ENCODE data around the gene ZFP91. TPM values are rescaled to one million over a fixed set of nuclear protein-coding genes. Genes with fewer than 3 reads are reported as not detected.

The ZFP91 gene
- total RNA-seq, 1 donor from 2014 or later, result 48.0 TPM

DNA sequence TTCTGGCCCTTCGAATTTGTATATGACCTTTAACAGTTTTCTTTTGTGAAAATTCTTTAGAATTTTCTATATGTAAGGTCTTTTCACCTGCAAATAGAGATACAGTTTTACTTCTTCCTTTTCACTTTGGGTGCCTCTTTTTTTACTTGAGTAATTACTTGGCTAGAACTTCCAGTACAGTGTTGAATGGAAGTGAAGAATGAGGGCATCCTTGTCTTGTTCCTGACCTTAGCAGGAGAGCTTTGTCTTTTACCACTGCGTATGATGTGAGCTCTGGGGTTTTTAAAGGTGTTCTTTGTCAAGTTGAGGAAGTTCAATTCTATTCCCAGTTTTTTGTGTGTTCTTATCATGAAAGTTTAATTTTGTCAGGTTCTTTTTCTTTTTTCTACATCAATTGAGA lies 21.6 kb downstream of the ZFP91 start:
- H3K9me3 Mint-ChIP-seq, result peaks cover 3% of the 10 kb centered on the region
- H3K36me3 Mint-ChIP-seq (ENCODE audit: low read depth), result peaks cover 11% of the 10 kb centered on the region
- no peak overlapping the region for H3K4me3 Mint-ChIP-seq
- peaks cover 19% of the 10 kb centered on the region for H3K4me1 Mint-ChIP-seq
- no peak overlapping the region for H3K27ac Mint-ChIP-seq (ENCODE audit: unreplicated experiment)
- no peaks in the 10 kb centered on the region for H3K27me3 Mint-ChIP-seq (ENCODE audit: low read depth)
- TF ChIP-seq, protein P1, sequence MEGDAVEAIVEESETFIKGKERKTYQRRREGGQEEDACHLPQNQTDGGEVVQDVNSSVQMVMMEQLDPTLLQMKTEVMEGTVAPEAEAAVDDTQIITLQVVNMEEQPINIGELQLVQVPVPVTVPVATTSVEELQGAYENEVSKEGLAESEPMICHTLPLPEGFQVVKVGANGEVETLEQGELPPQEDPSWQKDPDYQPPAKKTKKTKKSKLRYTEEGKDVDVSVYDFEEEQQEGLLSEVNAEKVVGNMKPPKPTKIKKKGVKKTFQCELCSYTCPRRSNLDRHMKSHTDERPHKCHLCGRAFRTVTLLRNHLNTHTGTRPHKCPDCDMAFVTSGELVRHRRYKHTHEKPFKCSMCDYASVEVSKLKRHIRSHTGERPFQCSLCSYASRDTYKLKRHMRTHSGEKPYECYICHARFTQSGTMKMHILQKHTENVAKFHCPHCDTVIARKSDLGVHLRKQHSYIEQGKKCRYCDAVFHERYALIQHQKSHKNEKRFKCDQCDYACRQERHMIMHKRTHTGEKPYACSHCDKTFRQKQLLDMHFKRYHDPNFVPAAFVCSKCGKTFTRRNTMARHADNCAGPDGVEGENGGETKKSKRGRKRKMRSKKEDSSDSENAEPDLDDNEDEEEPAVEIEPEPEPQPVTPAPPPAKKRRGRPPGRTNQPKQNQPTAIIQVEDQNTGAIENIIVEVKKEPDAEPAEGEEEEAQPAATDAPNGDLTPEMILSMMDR (conservative IDR thresholded peaks at IDR 0.05), result no peak
- no peak for DNase-seq (ENCODE audit: low read depth, low spot score)

DNA sequence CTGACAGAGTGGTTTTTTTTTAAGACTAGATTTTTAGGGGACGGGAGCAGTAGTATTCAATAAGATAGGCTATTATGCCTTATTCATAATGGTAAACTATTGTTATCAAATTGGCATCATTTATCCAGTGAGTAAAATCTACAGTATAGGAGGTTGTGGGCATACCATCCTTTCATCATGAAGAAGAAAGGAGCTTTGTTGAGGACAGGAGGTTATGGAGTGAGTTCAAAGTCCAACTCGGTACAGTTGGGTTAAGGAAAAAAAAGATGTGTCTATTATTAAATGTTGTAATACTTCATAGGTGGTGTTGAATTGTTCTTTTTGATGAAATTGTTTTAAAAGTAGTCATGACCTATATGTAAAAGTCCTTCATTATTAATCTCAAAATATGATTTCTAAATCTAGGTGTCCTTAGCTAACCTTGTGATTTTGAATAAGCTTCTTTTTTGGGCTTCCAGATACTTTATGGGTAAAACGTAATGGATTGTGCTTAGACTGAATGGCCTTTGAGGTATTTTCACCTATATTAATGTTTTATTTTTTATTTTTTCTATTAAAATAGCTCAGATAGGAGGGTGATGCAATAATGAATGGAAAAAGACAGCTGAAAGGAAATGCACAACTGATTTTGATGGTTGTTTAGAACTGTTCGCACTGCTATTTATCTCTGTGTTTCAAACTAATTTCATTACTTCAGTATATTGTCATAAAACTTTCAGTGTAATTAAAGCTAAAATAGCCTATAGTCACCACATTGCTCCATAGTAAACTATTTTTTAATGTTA lies 28.3 kb downstream of the ZFP91 start:
- H3K9me3 Mint-ChIP-seq, result peaks cover 3% of the 10 kb centered on the region
- H3K27me3 Mint-ChIP-seq (ENCODE audit: low read depth), result no peaks in the 10 kb centered on the region
- peaks cover 19% of the 10 kb centered on the region for H3K36me3 Mint-ChIP-seq (ENCODE audit: low read depth)

DNA sequence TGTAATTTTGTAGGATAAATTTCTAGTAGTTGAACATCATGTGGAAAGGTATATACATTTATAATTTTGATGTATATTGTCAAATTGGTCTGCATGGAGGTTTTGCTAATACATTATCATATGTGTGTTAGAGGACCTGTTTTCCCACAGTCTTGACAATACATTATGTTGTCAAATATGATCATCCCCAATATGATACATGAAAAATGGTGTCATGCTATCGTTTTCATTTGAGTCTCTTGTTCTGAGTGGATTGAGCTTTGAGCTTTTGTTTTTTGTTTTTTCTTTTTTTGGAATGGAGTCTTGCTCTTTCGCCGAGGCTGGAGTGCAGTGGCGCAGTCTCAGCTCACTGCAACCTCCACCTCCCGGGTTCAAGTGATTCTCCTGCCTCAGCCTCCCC lies 29.5 kb downstream of the ZFP91 start:
- no peak for DNase-seq (ENCODE audit: low read depth, low spot score)
- no peak overlapping the region for H3K4me3 Mint-ChIP-seq
- H3K9me3 Mint-ChIP-seq, result no peaks in the 10 kb centered on the region
- no peaks in the 10 kb centered on the region for H3K27me3 Mint-ChIP-seq (ENCODE audit: low read depth)
- TF ChIP-seq, protein P1 (conservative IDR thresholded peaks at IDR 0.05), result no peak
- peaks cover 9% of the 10 kb centered on the region for H3K4me1 Mint-ChIP-seq
- peaks cover 19% of the 10 kb centered on the region for H3K36me3 Mint-ChIP-seq (ENCODE audit: low read depth)
- no peak overlapping the region for H3K27ac Mint-ChIP-seq (ENCODE audit: unreplicated experiment)

More for the DNA sequence above, 28.3 kb downstream of the ZFP91 start:
- Mint-ChIP-seq H3K4me1 (peaks cover 15% of the 10 kb centered on the region), H3K4me3 (no peak overlapping the region), H3K27ac (ENCODE audit: unreplicated experiment) (peak overlapping the region; percentile 16)
- DNase-seq (ENCODE audit: low read depth, low spot score), result no peak
- TF ChIP-seq, protein P1 (conservative IDR thresholded peaks at IDR 0.05), result no peak

DNA sequence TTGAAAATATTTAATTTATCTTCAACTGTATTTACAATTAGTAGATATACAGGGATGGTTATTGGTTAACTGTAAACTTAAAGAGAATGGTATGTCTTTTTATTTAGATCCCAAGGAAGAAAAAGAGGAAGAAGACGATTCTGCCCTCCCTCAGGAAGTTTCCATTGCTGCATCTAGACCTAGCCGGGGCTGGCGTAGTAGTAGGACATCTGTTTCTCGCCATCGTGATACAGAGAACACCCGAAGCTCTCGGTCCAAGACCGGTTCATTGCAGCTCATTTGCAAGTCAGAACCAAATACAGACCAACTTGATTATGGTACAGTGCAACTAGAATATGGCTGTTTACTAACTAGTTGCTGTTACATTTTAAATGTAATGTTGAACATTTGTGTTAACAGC lies 30.9 kb downstream of the ZFP91 start:
- TF ChIP-seq, protein P1 (conservative IDR thresholded peaks at IDR 0.05), result no peak
- Mint-ChIP-seq H3K4me1 (peaks cover 8% of the 10 kb centered on the region), H3K27ac (ENCODE audit: unreplicated experiment) (no peak overlapping the region), H3K9me3 (no peaks in the 10 kb centered on the region), H3K4me3 (no peak overlapping the region), H3K27me3 (ENCODE audit: low read depth) (no peaks in the 10 kb centered on the region), H3K36me3 (ENCODE audit: low read depth) (peaks cover 22% of the 10 kb centered on the region)
- DNase-seq (ENCODE audit: low read depth, low spot score), result no peak

DNA sequence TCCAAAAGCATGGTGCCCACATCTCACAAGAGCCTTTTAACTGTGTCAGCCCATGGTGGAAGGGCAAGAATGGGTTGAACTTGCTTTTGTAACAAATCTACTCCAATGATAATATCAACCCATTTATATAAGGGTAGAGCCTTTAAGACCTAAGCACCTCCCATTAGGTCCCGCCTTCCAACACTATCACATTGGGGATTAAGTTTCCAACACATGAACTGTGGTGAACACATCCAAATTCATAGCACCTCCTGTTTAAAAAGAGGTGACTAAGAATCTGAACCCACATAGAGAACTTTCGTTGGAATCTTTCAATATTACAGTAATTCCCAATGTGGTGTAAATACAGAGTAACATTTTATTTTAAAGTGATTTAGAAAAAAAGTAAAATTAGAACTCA lies 34.4 kb downstream of the ZFP91 start:
- Mint-ChIP-seq H3K27me3 (ENCODE audit: low read depth) (no peaks in the 10 kb centered on the region), H3K36me3 (ENCODE audit: low read depth) (peaks cover 30% of the 10 kb centered on the region), H3K4me1 (no peaks in the 10 kb centered on the region), H3K4me3 (no peak overlapping the region), H3K27ac (ENCODE audit: unreplicated experiment) (no peak overlapping the region), H3K9me3 (no peaks in the 10 kb centered on the region)
- TF ChIP-seq, protein P1 (conservative IDR thresholded peaks at IDR 0.05), result no peak
- DNase-seq (ENCODE audit: low read depth, low spot score), result no peak
